ENCODE data around the gene CEBPZOS. TPM values are rescaled to one million over a fixed set of nuclear protein-coding genes. Genes with fewer than 3 reads are reported as not detected.

Gene CEBPZOS
- total RNA-seq, 1 experiment from 2014 or later: 27.7 TPM

DNA sequence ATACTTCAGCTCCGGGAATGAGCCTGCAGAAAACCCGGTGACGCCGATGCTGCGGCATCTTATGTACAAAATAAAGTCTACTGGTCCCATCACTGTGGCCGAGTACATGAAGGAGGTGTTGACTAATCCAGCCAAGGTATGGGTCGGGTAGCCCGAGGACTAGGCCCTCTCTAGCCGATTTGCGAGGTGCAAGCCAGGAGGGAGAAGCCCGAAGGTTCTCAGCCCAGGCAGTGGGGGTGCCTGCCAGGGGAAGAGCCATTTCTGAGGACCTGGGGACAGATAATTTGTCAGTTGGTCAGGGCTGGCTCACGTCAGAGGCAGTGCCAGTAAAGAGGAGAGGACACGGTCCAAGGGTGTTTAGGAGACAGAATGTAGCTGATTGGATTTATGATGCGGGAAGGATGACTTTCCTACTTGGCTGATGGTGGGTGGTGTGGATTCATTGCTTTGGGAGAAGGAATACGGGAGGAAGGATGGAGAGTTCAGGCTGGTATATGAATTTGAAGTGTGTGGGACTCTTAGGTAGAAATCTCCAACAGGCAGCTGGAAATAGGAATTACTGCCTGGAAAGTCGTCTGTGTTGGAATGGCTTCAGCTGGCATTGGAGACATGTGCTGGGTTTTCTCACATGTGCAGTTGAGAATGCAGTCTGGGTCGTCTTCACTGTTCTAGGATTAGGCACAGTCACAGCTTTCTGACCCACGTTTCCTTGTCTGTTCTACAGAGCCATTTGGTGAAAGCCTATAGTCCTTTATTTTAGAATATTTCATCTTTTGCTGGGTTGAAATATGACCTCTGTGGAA, 36.0 kb downstream of the CEBPZOS start:
- DNase-seq (ENCODE audit: low read depth): no peak

DNA sequence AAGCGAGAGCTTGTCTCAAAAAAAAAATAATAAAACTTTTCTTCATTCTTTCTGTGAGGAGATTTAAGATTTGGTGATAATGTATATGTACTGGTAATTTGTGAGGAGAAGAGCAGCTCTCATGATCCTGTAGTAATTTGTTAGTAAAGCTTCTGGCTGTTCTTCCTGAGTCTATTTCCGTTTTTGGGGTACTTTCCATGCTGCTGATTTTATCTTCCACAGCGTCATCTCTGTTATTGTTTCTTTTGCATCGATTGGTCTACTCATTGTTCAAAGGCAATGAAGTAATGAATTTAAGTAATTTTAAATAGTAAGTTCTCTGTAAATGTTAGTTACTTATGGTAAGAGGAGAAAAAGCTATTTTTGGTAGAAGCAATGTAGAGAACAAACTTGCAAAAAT, 47.1 kb downstream of the CEBPZOS start:
- no peak for DNase-seq (ENCODE audit: low read depth)

DNA sequence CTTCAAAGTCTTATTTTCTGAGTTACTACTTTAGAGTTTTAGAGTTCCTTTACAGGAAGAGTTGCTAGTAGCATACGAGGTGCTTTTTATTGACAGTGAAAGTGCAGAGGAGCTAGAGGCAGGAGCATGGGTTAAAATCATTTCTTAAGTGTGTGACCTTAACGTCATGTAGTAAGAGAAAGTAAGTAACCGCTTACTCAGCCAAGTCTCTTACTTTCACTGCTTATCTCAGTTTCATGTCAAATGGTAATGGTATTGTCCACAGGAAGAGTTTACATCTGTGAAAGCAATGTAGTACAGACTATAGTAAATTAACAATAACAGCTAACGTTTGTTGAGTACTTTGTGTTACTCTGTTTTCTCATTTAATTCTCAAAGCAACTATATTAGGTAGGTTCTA, 47.7 kb downstream of the CEBPZOS start:
- no peak for DNase-seq (ENCODE audit: low read depth)

DNA sequence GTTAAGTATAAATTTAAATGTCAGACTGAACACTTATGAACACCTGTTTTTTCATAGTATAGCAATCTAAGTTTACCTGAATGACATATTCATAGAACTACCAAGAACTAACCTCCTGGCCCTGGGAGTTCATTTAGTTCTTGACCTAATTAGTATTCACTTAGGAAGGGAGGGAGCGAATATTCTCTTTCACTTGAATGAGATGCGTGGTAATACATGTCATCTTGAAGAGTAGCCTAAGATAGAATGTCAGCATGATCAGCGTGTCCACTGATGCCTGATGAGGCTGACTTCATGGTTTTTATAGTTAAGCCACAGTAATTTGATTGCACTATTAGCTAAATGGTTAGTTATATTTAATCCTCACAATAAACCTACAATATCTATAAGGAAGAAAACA, 48.5 kb downstream of the CEBPZOS start:
- no peak for DNase-seq (ENCODE audit: low read depth)

DNA sequence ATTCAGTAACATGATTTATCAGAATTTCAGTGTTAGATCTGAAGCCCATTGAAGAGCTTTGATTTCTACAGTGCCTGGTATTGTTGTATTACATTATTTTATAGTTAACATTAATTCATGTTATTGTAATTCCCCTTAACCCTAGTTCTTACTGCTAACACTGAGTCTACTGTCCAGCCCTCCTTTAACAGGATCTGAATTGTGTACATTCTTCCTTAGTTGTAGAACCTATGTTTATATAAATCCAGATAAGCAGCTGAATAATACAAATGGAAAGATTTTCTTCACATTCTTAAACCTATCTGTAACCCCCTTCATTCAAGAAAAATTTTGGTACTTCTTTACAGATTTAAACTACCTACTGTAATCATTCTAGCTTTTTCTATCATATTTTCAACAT, 49.9 kb downstream of the CEBPZOS start:
- no peak for DNase-seq (ENCODE audit: low read depth)

DNA sequence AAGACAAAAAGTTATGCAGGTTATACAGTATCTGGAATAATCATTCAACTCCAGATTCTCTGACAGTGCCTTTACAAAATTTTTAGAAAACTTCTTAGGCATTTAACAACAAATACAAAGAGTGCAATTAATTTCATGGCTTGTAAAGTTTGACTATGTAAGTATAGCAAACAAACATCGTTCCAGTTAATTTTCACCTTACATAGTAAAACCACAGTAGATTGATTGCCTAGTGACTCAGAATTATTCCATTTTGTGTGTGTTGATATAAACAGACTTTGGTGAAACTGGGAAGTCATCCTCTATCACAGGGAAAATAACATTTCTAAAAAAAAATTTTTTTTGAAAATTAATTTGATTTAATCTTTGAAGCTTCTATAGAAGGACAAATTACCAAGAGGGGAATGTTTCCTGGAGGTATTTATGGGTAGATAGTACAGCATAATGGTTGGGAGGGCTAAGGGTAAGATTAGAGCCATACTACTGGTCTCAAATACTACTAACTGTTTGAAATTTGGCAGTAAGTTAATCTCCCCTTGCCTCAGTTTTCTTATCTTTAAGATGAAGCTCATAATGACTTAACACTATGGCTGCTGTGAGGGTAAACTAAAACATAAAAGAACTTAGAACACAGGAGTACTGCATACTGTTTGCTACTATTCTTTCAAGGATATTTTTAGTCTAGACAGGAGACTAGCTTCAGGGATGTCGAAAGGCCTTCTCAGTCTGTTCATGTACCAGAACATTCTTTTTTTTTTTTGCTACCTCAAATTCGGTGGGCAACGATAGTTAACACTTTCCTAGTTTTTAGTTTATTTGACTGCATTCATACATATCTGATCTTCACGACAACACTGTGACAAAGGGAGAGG, 54.8 kb downstream of the CEBPZOS start:
- DNase-seq (ENCODE audit: low read depth): peak; percentile 4

Other genes with a start within 250 kb of the CEBPZOS start
- gene STRN, start 230.0 kb upstream of the CEBPZOS start, total RNA-seq (2014; rRNA removed; shearing (Covaris generic)): 11.0 and 15.5 TPM in 2 replicates
- gene HEATR5B, start 112.1 kb upstream of the CEBPZOS start, total RNA-seq (2014; rRNA removed; shearing (Covaris generic)): 6.7 and 8.2 TPM in 2 replicates
- 10.0 and 13.1 TPM in 2 replicates for gene GPATCH11, start 112.0 kb upstream of the CEBPZOS start, total RNA-seq (2014; rRNA removed; shearing (Covaris generic))
- 63.7 and 90.2 TPM in 2 replicates for gene EIF2AK2, start 39.5 kb upstream of the CEBPZOS start, total RNA-seq (2014; rRNA removed; shearing (Covaris generic))
- gene SULT6B1, start 7.8 kb upstream of the CEBPZOS start, total RNA-seq (2014; rRNA removed; shearing (Covaris generic)): not detected in 2 replicates
- gene CEBPZ, start 35.1 kb downstream of the CEBPZOS start, total RNA-seq (2014; rRNA removed; shearing (Covaris generic)): 27.6 and 38.4 TPM in 2 replicates
- gene NDUFAF7, start 35.2 kb downstream of the CEBPZOS start, total RNA-seq (2014; rRNA removed; shearing (Covaris generic)): 15.3 and 16.7 TPM in 2 replicates
- gene PRKD3, start 128.3 kb downstream of the CEBPZOS start, total RNA-seq (2014; rRNA removed; shearing (Covaris generic)): 46.0 and 46.4 TPM in 2 replicates
- 62.5 and 79.6 TPM in 2 replicates for gene QPCT, start 148.1 kb downstream of the CEBPZOS start, total RNA-seq (2014; rRNA removed; shearing (Covaris generic))

Data from M059J (cell line).